GM12878 (cell line): Measurements from ENCODE around the gene HORMAD2. TPM values are rescaled to one million over a fixed set of nuclear protein-coding genes. Genes with fewer than 3 reads are reported as not detected.

Experiments
- ATAC-seq: fragments of 200-7000 bp; cut with Tn5 transposase; 3 replicates; pipeline ENCODE4 v1.9.1; 2020; ENCODE audit warnings: mild to moderate bottlenecking, moderate library complexity
- BruUV-seq: library from RNA; stranded (reverse); fragments of 400-500 nt; replicated peaks from 2 replicates; lab custom pipeline; 2021; lab: Mats Ljungman, UMichigan
- CTCF ChIA-PET: fragments of 300-600 bp; sonication (Branson Sonifier 250); formaldehyde crosslinking; extraction: SDS; loops from one replicate; lab custom pipeline; 2021; ENCODE audit warnings: inconsistent platforms; lab: Yijun Ruan, JAX
- POLR2A ChIA-PET: fragments of 350-600 bp; formaldehyde crosslinking; extraction: SDS; loops from one replicate; lab custom pipeline; 2021; ENCODE audit warnings: inconsistent platforms; lab: Charles Lee
- RAD21 ChIA-PET: fragments of 300-600 bp; sonication (Branson Sonifier 250); formaldehyde crosslinking; loops from one replicate; lab custom pipeline; 2023; ENCODE audit warnings: antibody characterized with exemption; ENCODE audit not compliant: unreplicated experiment; lab: Charles Lee
- SMC1A ChIA-PET: fragments of 300-600 bp; sonication (Branson Sonifier 250); formaldehyde crosslinking; loops from one replicate; lab custom pipeline; 2023; ENCODE audit not compliant: unreplicated experiment, uncharacterized antibody; lab: Charles Lee
- DNase-seq: peaks from one replicate; pipeline ENCODE4 v3.0.0-alpha.2; 2011; ENCODE audit warnings: low read depth, low spot score
- FAIRE-seq: peaks from 3 replicates; lab custom pipeline; 2011; peaks lifted over from hg19 to GRCh38; lab: Jason Lieb, UNC
- H2AFZ ChIP-seq: 2 replicates; pipeline ENCODE4 v1.6.0; 2011; ENCODE audit warnings: low read depth, low read length, control low read depth; ENCODE audit not compliant: control insufficient read depth
- H3K27ac ChIP-seq: 2 replicates; pipeline ENCODE4 v1.5.1; 2011; ENCODE audit warnings: control low read depth; ENCODE audit not compliant: control insufficient read depth, insufficient read depth
- H3K27me3 ChIP-seq, 2 experiments: replicated peaks in 1 of 2; 2 replicates each; pipeline versions ENCODE4 v1.6.0 to v1.6.1; 2011; ENCODE audit warnings: low read length in 1 of 2; ENCODE audit not compliant: control insufficient read depth in 2 of 2, insufficient read depth in 2 of 2
- H3K36me3 ChIP-seq, 2 experiments: 2 replicates each; pipeline ENCODE4 v1.5.1; 2011; ENCODE audit warnings: low read length in 1 of 2; ENCODE audit not compliant: control insufficient read depth in 2 of 2, insufficient read depth in 2 of 2
- H3K4me1 ChIP-seq: 2 replicates; pipeline ENCODE4 v1.6.1; 2011; ENCODE audit warnings: mild to moderate bottlenecking, low read length, moderate library complexity, mixed read lengths; ENCODE audit not compliant: control insufficient read depth, insufficient read depth
- H3K4me2 ChIP-seq: 2 replicates; pipeline ENCODE4 v1.6.0; 2011; ENCODE audit warnings: control low read depth; ENCODE audit not compliant: control insufficient read depth, insufficient read depth
- H3K4me3 ChIP-seq: fragments of 200-600 bp; sonication (generic); 2 replicates; pipeline ENCODE4 v1.5.1; 2016
- H3K79me2 ChIP-seq: 2 replicates; pipeline ENCODE4 v1.6.0; 2011; ENCODE audit warnings: low read length; ENCODE audit not compliant: control insufficient read depth, insufficient read depth
- H3K9ac ChIP-seq: 2 replicates; pipeline ENCODE4 v1.8.0; 2011; ENCODE audit warnings: low read length, control low read depth, mixed read lengths; ENCODE audit not compliant: control insufficient read depth, insufficient read depth
- H3K9me3 ChIP-seq: replicated peaks from 3 replicates; pipeline ENCODE4 v1.5.1; 2011; ENCODE audit warnings: mild to moderate bottlenecking, low read length; ENCODE audit not compliant: control insufficient read depth, insufficient read depth
- H4K20me1 ChIP-seq: 2 replicates; pipeline ENCODE4 v1.6.0; 2011; ENCODE audit not compliant: control insufficient read depth, insufficient read depth
- DPF2 ChIP-seq: fragments of 450-650 bp; IDR thresholded peaks from 2 replicates; pipeline ENCODE4 v1.6.1; 2017; ENCODE audit warnings: mild to moderate bottlenecking
- EP300 ChIP-seq, 2 experiments: fragments of 150-350 bp in 1 of 2; IDR thresholded peaks; 2 replicates each; pipeline ENCODE4 v1.6.1; 2011 to 2012; ENCODE audit warnings: low read depth in 2 of 2, low read length in 2 of 2, borderline replicate concordance in 1 of 2, improper control_type of control experiment in 1 of 2, inconsistent platforms in 1 of 2; ENCODE audit not compliant: control insufficient read depth in 1 of 2
- GATAD2B ChIP-seq: fragments of 450-650 bp; conservative IDR thresholded peaks from 2 replicates; pipeline ENCODE4 v1.6.1; 2017; ENCODE audit warnings: low read depth, mild to moderate bottlenecking, moderate library complexity
- JUNB ChIP-seq: IDR thresholded peaks from 2 replicates; pipeline ENCODE4 v1.6.1; 2016; ENCODE audit warnings: antibody characterized with exemption, mild to moderate bottlenecking
- MTA2 ChIP-seq: fragments of 450-650 bp; IDR thresholded peaks from 2 replicates; pipeline ENCODE4 v1.6.1; 2016; ENCODE audit warnings: low read depth, mild to moderate bottlenecking, moderate library complexity
- NFXL1 ChIP-seq: fragments of 450-650 bp; IDR thresholded peaks from 2 replicates; pipeline ENCODE4 v1.6.1; 2017; ENCODE audit warnings: antibody characterized with exemption, mild to moderate bottlenecking, borderline replicate concordance
- NKRF ChIP-seq: fragments of 450-650 bp; conservative IDR thresholded peaks from 2 replicates; pipeline ENCODE4 v1.6.1; 2017; ENCODE audit warnings: mild to moderate bottlenecking, moderate library complexity
- RFX5 ChIP-seq: IDR thresholded peaks from 2 replicates; pipeline ENCODE4 v1.6.1; 2011; ENCODE audit warnings: low read depth, low read length, improper control_type of control experiment
- SMAD1 ChIP-seq: fragments of 450-650 bp; IDR thresholded peaks from 2 replicates; pipeline ENCODE4 v1.6.1; 2018; ENCODE audit warnings: mild to moderate bottlenecking, low read depth; ENCODE audit not compliant: partially characterized antibody
- SUPT20H ChIP-seq: IDR thresholded peaks from 2 replicates; pipeline ENCODE4 v1.6.1; 2011; ENCODE audit warnings: low read depth, mild to moderate bottlenecking, low read length, moderate library complexity, borderline replicate concordance; ENCODE audit not compliant: control insufficient read depth
- ZNF592 ChIP-seq: fragments of 450-650 bp; IDR thresholded peaks from 2 replicates; pipeline ENCODE4 v1.6.1; 2017; ENCODE audit warnings: mild to moderate bottlenecking, moderate library complexity
- WGBS: methylation state at CpG from one replicate; pipeline ENCODE4 v1.1.6; 2016; ENCODE audit warnings: low lambda C conversion rate; ENCODE audit not compliant: insufficient replicate concordance, insufficient coverage; ENCODE audit errors: missing lambda C conversion rate; 5-methylcytosine and 5-hydroxymethylcytosine counted together
- in situ Hi-C: fragments of 300-500 bp; cut with MboI; formaldehyde crosslinking; loops from 9 replicates; pipeline ENCODE4 v1.14.3; 2018; ENCODE audit warnings: mixed read lengths
- intact Hi-C: fragments of 100-400 bp; cut with micrococcal nuclease; formaldehyde crosslinking; loops from one replicate; pipeline ENCODE4 v1.14.2; 2022; ENCODE audit not compliant: unreplicated experiment
- polyA plus RNA-seq, 11 experiments: library from polyadenylated mRNA; depleted of rRNA in 4 of 11; unstranded in 6 of 11; stranded (reverse) in 5 of 11; fragments of >200 nt; fragmentation: Nextera tagmentation in 4 of 11; fragmentation: Illumina TruSeq in 1 of 11; extraction: Ambion mirVana in 4 of 11; extraction: Trizol in 1 of 11; gene quantifications; 1 replicate in 1 of 11; 2 replicates in 10 of 11; pipeline versions ENCODE4 v1.2.1 to v1.2.3, GENCODE V29; 2011 to 2016; ENCODE audit warnings: inconsistent platforms in 2 of 11, missing spikeins in 2 of 11, low read depth in 1 of 11
- total RNA-seq, 4 experiments: library from RNA; depleted of rRNA in 3 of 4; stranded (reverse); fragments of >200 nt in 3 of 4; fragmentation: Illumina TruSeq in 1 of 4; extraction: Trizol in 1 of 4; gene quantifications; 2 replicates each; pipeline versions ENCODE4 v1.2.1 to v1.2.3, GENCODE V29; 2013 to 2021

Gene HORMAD2
- total and polyA plus RNA-seq, 10 of the 15 experiments (the other 5 are each of a cell fraction or from before 2014, with no cell fraction given): 0.07 to 0.13 TPM; not detected in 8

GRCh38 chr22:30205281-30206115 lies 125.2 kb downstream of the HORMAD2 start (continued):
- TF ChIP-seq ZNF592 (no peak), EP300 (IDR thresholded peaks at IDR 0.05; ENCODE audit: borderline replicate concordance in 1 of 2, control insufficient read depth in 1 of 2, low read depth in 2 of 2, low read length in 2 of 2) (no peak), RFX5 (no peak)
- TF ChIP-seq, all 136 proteins: peak for 0

GRCh38 chr22:30206944-30207343 lies 126.7 kb downstream of the HORMAD2 start:
- Histone ChIP-seq H3K9me3 (no peaks in the 10 kb centered on the region), H3K9ac (no peak overlapping the region), H3K4me1 (no peaks in the 10 kb centered on the region), H2AFZ (no peak overlapping the region), H3K27me3 (no peaks in the 10 kb centered on the region), H3K4me2 (no peak overlapping the region), H3K4me3 (no peak overlapping the region), H3K79me2 (no peaks in the 10 kb centered on the region), H4K20me1 (no peaks in the 10 kb centered on the region), H3K27ac (no peak overlapping the region), H3K36me3 (no peaks in the 10 kb centered on the region)
- intact Hi-C loops: no loop called here
- FAIRE-seq: no peak
- POLR2A ChIA-PET: no interaction called here
- no TSS peak for BruUV-seq
- DNase-seq: no peak
- SMC1A ChIA-PET: no interaction called here
- CTCF ChIA-PET: no interaction called here
- 55% methylated on average over 12 of the region's 16 CpGs for WGBS
- RAD21 ChIA-PET: no interaction called here
- ATAC-seq: no peak
- in situ Hi-C loops: no loop called here
- TF ChIP-seq SMAD1 (no peak), JUNB (no peak), NFXL1 (no peak), DPF2 (no peak), ZNF592 (no peak), SUPT20H (no peak), GATAD2B (no peak), NKRF (no peak), MTA2 (no peak)
